ENCODE results near the gene ZNF580. TPM values are rescaled to one million over a fixed set of nuclear protein-coding genes. Genes with fewer than 3 reads are reported as not detected.

ZNF580 gene
- total and polyA plus RNA-seq, 12 donors: 16.5 to 29.9 (median 21.1) TPM

DNA sequence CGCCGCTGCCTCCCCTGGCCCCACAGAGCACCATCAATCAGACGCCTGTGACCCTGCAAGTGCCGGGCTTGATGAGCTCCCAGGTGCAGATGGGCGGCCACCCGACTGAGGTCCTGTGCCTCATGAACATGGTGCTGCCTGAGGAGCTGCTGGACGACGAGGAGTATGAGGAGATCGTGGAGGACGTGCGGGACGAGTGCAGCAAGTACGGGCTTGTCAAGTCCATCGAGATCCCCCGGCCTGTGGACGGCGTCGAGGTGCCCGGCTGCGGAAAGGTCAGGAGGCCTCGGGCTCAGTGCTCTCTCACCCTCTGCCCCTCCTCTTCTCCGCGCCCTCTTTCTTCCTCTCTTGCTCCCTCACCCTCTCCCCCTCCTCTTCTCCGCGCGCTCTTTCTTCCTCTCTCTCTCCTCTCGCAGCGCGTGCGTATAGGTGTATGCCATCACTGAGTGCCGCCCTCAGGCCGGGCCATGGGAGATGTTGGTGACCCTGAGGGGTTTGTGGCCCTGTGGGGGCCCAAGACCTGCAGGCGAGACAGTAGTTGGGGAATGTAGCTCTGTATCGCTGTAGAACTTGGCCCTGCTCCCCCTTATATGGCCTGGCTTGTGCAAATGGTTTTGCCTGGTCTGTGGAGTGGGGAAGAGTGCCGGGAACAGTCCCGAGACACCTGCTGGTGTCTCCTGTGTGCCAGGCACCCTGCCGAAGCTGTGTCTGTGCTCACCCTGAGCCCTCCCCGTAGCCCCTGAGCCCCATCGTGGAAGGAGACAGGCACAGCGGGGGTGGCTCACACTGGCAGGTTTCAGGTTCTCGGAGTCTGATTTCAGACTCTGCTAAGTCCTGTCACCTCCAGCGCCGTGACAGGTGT, 28.8 kb downstream of the ZNF580 start:
- DNase-seq: no peak
- intact Hi-C loops (cut with DNase I): no loop called here
- no peaks in the 10 kb centered on the region for H3K27me3 ChIP-seq
- peaks cover 0 to 92% (median 39%) of the 10 kb centered on the region in 9 donors for H3K36me3 ChIP-seq
- no peak overlapping the region for H3K4me3 ChIP-seq
- no peak for ATAC-seq
- 87 to 88% methylated on average over 43 of the region's 43 CpGs for WGBS, 2 donors
- no peak overlapping the region for H3K27ac ChIP-seq
- TF ChIP-seq, protein P1, sequence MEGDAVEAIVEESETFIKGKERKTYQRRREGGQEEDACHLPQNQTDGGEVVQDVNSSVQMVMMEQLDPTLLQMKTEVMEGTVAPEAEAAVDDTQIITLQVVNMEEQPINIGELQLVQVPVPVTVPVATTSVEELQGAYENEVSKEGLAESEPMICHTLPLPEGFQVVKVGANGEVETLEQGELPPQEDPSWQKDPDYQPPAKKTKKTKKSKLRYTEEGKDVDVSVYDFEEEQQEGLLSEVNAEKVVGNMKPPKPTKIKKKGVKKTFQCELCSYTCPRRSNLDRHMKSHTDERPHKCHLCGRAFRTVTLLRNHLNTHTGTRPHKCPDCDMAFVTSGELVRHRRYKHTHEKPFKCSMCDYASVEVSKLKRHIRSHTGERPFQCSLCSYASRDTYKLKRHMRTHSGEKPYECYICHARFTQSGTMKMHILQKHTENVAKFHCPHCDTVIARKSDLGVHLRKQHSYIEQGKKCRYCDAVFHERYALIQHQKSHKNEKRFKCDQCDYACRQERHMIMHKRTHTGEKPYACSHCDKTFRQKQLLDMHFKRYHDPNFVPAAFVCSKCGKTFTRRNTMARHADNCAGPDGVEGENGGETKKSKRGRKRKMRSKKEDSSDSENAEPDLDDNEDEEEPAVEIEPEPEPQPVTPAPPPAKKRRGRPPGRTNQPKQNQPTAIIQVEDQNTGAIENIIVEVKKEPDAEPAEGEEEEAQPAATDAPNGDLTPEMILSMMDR (IDR thresholded peaks at IDR 0.05): no peak
- H3K4me1 ChIP-seq: peaks cover 0 to 20% (median 12%) of the 10 kb centered on the region in 9 donors
- H3K9me3 ChIP-seq: no peaks in the 10 kb centered on the region

DNA sequence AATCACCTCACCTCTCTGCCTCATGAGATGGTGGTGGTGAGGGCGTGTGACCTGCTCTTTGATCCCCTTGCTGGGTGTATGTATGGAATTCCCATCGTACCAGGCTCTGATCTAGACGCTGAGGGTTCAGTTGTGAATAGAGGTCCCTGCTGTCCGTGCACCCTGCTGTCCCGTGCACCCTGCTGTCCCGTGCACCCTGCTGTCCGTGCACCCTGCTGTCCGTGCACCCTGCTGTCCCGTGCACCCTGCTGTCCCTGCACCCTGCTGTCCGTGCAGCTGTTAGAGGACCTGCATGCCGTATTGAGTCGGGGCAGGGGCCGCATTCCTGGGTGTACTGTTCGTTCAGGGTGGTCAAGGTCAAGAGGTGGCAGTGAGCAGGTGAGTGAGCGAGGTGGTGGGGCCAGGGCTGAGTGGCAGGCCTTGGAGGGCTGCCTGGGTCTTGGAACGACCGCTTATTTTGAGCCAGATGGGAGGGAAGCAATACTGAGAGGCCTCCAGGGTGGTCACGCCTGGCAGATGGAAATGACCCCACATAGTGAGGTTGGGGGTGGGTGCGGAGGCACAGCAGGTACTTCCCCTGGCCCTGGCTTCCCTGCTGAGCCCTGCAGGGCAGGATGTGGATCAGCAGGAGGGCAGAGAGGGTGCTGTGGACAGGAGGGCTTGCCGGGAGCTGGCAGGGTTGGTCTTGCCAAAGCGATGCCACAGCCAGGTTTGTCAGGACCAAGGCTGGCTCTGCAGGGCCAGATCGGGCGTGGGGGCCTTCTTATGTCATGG, 29.7 kb downstream of the ZNF580 start:
- H3K4me3 ChIP-seq: no peak overlapping the region
- H3K36me3 ChIP-seq: peaks cover 0 to 85% (median 35%) of the 10 kb centered on the region in 9 donors
- no peaks in the 10 kb centered on the region for H3K27me3 ChIP-seq
- WGBS, 2 donors: 67 to 73% methylated on average over 23 of the region's 23 CpGs
- TF ChIP-seq, protein P1 (IDR thresholded peaks at IDR 0.05): no peak
- H3K9me3 ChIP-seq: no peaks in the 10 kb centered on the region
- H3K27ac ChIP-seq: no peak overlapping the region
- no peak for DNase-seq
- ATAC-seq: peak in 1 of 8 donors; percentile 67
- intact Hi-C loops (cut with DNase I): no loop called here
- H3K4me1 ChIP-seq: peaks cover 0 to 20% (median 12%) of the 10 kb centered on the region in 9 donors

DNA sequence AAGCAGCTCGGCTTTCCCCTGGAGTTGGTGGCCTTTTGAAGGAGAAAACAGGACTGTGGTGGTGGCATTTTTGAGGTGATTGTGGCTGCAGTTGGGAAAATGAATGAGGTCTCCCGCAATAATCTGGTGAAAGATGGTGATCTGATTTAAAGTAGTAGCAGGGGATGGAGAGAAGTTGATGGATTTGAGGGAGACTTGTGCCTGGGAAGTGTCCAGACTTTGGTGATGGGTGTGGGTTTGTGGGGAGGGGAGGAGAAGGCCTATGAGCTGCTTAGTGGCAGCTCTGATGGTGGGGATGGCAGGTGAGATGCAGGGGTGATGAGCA, 30.2 kb downstream of the ZNF580 start:
- DNase-seq (no peak), ATAC-seq (no peak)
- Histone ChIP-seq H3K4me1 (peaks cover 0 to 25% (median 18%) of the 10 kb centered on the region in 9 donors), H3K27me3 (no peaks in the 10 kb centered on the region), H3K36me3 (peaks cover 0 to 79% (median 29%) of the 10 kb centered on the region in 9 donors), H3K9me3 (no peaks in the 10 kb centered on the region), H3K4me3 (no peak overlapping the region), H3K27ac (no peak overlapping the region)
- TF ChIP-seq, protein P1 (IDR thresholded peaks at IDR 0.05): no peak
- intact Hi-C loops (cut with DNase I): no loop called here
- 69 to 70% methylated on average over 2 of the region's 2 CpGs for WGBS, 2 donors

DNA sequence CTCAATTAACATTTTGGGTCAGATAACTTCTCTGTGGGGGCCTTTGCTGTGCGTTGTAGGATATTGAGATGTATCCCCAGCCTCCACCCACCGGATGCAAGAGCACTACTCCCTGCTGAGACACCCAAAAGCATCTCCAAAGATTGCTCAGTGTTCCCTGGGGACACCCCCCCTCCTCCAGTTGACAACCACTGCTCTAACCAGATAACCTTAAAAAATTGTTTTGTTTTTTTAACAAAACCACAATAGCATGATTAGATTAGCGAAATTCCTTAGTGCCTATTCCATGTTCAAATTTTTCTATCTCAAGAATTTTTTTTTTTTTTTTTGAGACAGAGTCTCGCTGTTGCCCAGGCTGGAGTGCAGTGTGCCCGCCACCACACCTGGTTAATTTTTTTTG, 31.6 kb downstream of the ZNF580 start:
- Histone ChIP-seq H3K36me3 (peaks cover 0 to 70% (median 21%) of the 10 kb centered on the region in 9 donors), H3K4me1 (peaks cover 9 to 39% (median 32%) of the 10 kb centered on the region in 9 donors), H3K4me3 (no peak overlapping the region), H3K27me3 (no peaks in the 10 kb centered on the region), H3K27ac (no peak overlapping the region), H3K9me3 (no peaks in the 10 kb centered on the region)
- ATAC-seq (no peak), DNase-seq (no peak)
- intact Hi-C loops (cut with DNase I): loop anchor here in 1 of 10 donors (2.0 kb wide), 1 partner anchor 16 kb away; no protein-coding TSS in a partner anchor
- WGBS, 2 donors: 81% methylated on average over 5 of the region's 5 CpGs
- TF ChIP-seq, protein P1 (IDR thresholded peaks at IDR 0.05): no peak

All from heart right ventricle (tissue), 16 donors.